Liver (tissue), 9 donors: ENCODE results near the gene CDC42. TPM values are rescaled to one million over a fixed set of nuclear protein-coding genes. Genes with fewer than 3 reads are reported as not detected.

ENCODE experiments used
- DNase-seq: peaks from one replicate; pipeline ENCODE4 v3.0.0-alpha.2; 2017; ENCODE audit warnings: low spot score
- H3K27ac ChIP-seq, 2 donors: one replicate each; pipeline ENCODE4 v1.7.0; 2013; ENCODE audit warnings: inconsistent platforms in 2 of 2, low read length in 2 of 2, control low read depth in 1 of 2, low read depth in 1 of 2, mild to moderate bottlenecking in 1 of 2
- H3K27me3 ChIP-seq, 4 donors: one replicate each; pipeline versions ENCODE4 v1.6.1 to v1.7.0; 2013; ENCODE audit warnings: low read length in 3 of 4, inconsistent platforms in 1 of 4, mild to moderate bottlenecking in 1 of 4, moderate library complexity in 1 of 4; ENCODE audit not compliant: control insufficient read depth in 4 of 4, insufficient read depth in 4 of 4
- H3K36me3 ChIP-seq, 4 donors: one replicate each; pipeline versions ENCODE4 v1.6.1 to v1.7.0; 2013; ENCODE audit warnings: low read length in 3 of 4, mild to moderate bottlenecking in 3 of 4, low read depth in 1 of 4, moderate library complexity in 1 of 4; ENCODE audit not compliant: control insufficient read depth in 4 of 4, insufficient read depth in 3 of 4
- H3K4me1 ChIP-seq, 4 donors: one replicate each; pipeline versions ENCODE4 v1.6.1 to v1.7.0; 2013; ENCODE audit warnings: low read length in 3 of 4, mild to moderate bottlenecking in 3 of 4, moderate library complexity in 1 of 4; ENCODE audit not compliant: control insufficient read depth in 4 of 4, insufficient read depth in 4 of 4
- H3K4me3 ChIP-seq, 3 donors: one replicate each; pipeline versions ENCODE4 v1.6.1 to v1.7.0; 2013; ENCODE audit warnings: low read length in 3 of 3, control low read depth in 1 of 3, low read depth in 1 of 3, mild to moderate bottlenecking in 1 of 3
- H3K9ac ChIP-seq, 2 donors: one replicate each; pipeline ENCODE4 v1.7.0; 2013; ENCODE audit warnings: low read length in 2 of 2, mild to moderate bottlenecking in 2 of 2, moderate library complexity in 2 of 2, control low read depth in 1 of 2, low read depth in 1 of 2
- H3K9me3 ChIP-seq, 4 donors: one replicate each; pipeline versions ENCODE4 v1.6.1 to v1.7.0; 2013; ENCODE audit warnings: low read length in 3 of 4; ENCODE audit not compliant: control insufficient read depth in 4 of 4
- EGR1 ChIP-seq, 2 donors: IDR thresholded peaks; 2 replicates each; pipeline ENCODE4 v1.6.1; 2016 to 2018; ENCODE audit warnings: antibody characterized with exemption in 2 of 2, low read depth in 2 of 2
- FOXA1 ChIP-seq: IDR thresholded peaks from 2 replicates; pipeline ENCODE4 v1.6.1; 2016; ENCODE audit warnings: antibody characterized with exemption
- FOXA2 ChIP-seq: IDR thresholded peaks from 2 replicates; pipeline ENCODE4 v1.6.1; 2016; ENCODE audit warnings: antibody characterized with exemption
- GABPA ChIP-seq, 2 donors: IDR thresholded peaks in 1 of 2; conservative IDR thresholded peaks in 1 of 2; 2 replicates each; pipeline ENCODE4 v1.6.1; 2016; ENCODE audit warnings: antibody characterized with exemption in 2 of 2, mild to moderate bottlenecking in 1 of 2, moderate library complexity in 1 of 2
- HNF4A ChIP-seq, 2 donors: conservative IDR thresholded peaks; 2 replicates each; pipeline ENCODE4 v1.6.1; 2016; ENCODE audit warnings: antibody characterized with exemption in 2 of 2, mild to moderate bottlenecking in 2 of 2
- HNF4G ChIP-seq: IDR thresholded peaks from 2 replicates; pipeline ENCODE4 v1.6.1; 2016; ENCODE audit warnings: antibody characterized with exemption
- JUND ChIP-seq, 2 donors: IDR thresholded peaks; 2 replicates each; pipeline ENCODE4 v1.6.1; 2016; ENCODE audit warnings: antibody characterized with exemption in 2 of 2
- MAX ChIP-seq: IDR thresholded peaks from 2 replicates; pipeline ENCODE4 v1.6.1; 2016; ENCODE audit warnings: antibody characterized with exemption
- NR2F2 ChIP-seq: IDR thresholded peaks from 2 replicates; pipeline ENCODE4 v1.6.1; 2016; ENCODE audit warnings: antibody characterized with exemption
- RAD21 ChIP-seq, 2 donors: IDR thresholded peaks; 2 replicates each; pipeline ENCODE4 v1.6.1; 2016; ENCODE audit warnings: antibody characterized with exemption in 2 of 2, mild to moderate bottlenecking in 2 of 2
- REST ChIP-seq: IDR thresholded peaks from 2 replicates; pipeline ENCODE4 v1.6.1; 2016; ENCODE audit warnings: antibody characterized with exemption, mild to moderate bottlenecking
- RXRA ChIP-seq, 2 donors: IDR thresholded peaks; 2 replicates each; pipeline ENCODE4 v1.6.1; 2017 to 2018; ENCODE audit warnings: antibody characterized with exemption in 2 of 2, mild to moderate bottlenecking in 1 of 2
- SP1 ChIP-seq: IDR thresholded peaks from 2 replicates; pipeline ENCODE4 v1.6.1; 2018; ENCODE audit warnings: antibody characterized with exemption, mild to moderate bottlenecking
- TAF1 ChIP-seq: conservative IDR thresholded peaks from 2 replicates; pipeline ENCODE4 v1.6.1; 2016; ENCODE audit warnings: antibody characterized with exemption, mild to moderate bottlenecking
- YY1 ChIP-seq: IDR thresholded peaks from 2 replicates; pipeline ENCODE4 v1.6.1; 2016; ENCODE audit warnings: antibody characterized with exemption, mild to moderate bottlenecking
- WGBS: extraction: QIAGEN DNeasy Blood & Tissue Kit; methylation state at CpG from one replicate; pipeline ENCODE4 v1.1.7; 2013; 5-methylcytosine and 5-hydroxymethylcytosine counted together
- polyA plus RNA-seq, 2 donors: library from polyadenylated mRNA; stranded (reverse) in 1 of 2; unstranded in 1 of 2; fragments of 200-250 nt in 1 of 2; fragments of >200 nt in 1 of 2; fragmentation: Nextera tagmentation in 1 of 2; extraction: Ambion mirVana in 1 of 2; gene quantifications; one replicate each; pipeline versions ENCODE4 v1.2.1 to v1.2.3, GENCODE V29; 2013 to 2015
- total RNA-seq, 2 donors: library from RNA; depleted of rRNA; stranded (reverse); fragments of >200 nt; gene quantifications; one replicate each; pipeline ENCODE4 v1.2.3, GENCODE V29; 2014
- TF ChIP-seq, protein P1 (sequence below): IDR thresholded peaks from 2 replicates; pipeline ENCODE4 v1.6.1; 2016; ENCODE audit warnings: antibody characterized with exemption
- TF ChIP-seq, protein P2 (sequence below): fragments of 150-350 bp; IDR thresholded peaks from 2 replicates; pipeline ENCODE4 v1.5.1; 2017; ENCODE audit warnings: improper control_type of control experiment, low read depth, low read length; ENCODE audit not compliant: missing input control
- TF ChIP-seq, protein P3 (sequence below): IDR thresholded peaks from 2 replicates; pipeline ENCODE4 v1.6.1; 2016; ENCODE audit warnings: antibody characterized with exemption
- donor health status: healthy.
- donor health status: healthy.
- donor health status: healthy.
- donor health status: healthy.
- donor health status: healthy.

CDC42 gene
- total and polyA plus RNA-seq, 4 donors, result 40.3 to 140 (median 69.0) TPM

- TF ChIP-seq FOXA1 (no peak), YY1 (no peak)
Observed at GRCh38 chr1:22053017-22053860, 730 bp downstream of the CDC42 start (continued).

DNA sequence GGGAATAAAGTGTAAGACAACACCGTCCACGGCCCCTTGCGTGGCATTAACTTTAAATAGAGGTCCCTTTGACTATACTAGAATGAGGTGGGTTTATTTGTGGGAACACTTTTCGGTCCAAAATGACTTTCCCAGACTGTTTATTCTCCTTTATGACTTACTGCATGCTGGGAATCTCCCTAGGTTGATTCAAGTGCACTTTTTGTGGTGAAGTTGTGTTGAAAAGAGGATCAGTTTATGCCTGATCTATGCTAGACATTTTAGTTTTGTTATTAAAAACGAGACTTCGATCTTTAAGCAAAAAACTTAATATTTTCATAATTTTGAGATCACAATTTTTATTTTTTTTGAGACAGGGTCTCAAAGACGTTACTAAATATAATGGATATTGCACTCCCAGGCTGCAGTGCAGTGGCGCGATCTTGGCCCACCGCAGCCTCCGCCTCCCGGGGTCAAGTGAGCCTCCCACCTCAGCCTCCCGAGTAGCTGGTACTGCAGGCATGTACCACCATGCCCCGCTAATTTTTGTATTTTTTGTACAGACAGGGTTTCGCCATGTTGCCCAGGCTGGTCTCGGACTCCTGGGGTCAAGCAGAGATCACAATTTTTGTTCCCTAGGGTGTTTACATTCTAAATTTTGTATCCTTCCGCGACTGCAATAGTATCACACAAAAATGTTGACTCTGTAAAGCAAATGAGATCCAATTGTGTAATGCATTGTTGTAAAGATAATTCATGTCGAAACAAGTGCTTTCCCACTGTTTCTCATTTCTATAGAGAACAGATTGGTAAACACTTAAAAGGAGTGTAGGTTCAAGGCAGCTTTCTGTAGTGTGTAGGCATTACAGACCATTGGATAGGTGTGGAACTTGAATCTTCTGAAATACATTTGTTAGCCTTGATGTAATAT lies 1.6 kb downstream of the CDC42 start:
- Histone ChIP-seq H3K9me3 (no peaks in the 10 kb centered on the region), H3K36me3 (peaks cover 0 to 2% (median 0%) of the 10 kb centered on the region in 4 donors), H3K4me1 (peaks cover 10 to 33% (median 22%) of the 10 kb centered on the region in 4 donors), H3K9ac (peak overlapping the region; percentile 61 to 64), H3K27me3 (no peaks in the 10 kb centered on the region), H3K4me3 (peak overlapping the region; percentile 76 to 100 (median 86)), H3K27ac (peak overlapping the region; percentile 80 to 99)
- DNase-seq, result no peak
- TF ChIP-seq, protein P1, sequence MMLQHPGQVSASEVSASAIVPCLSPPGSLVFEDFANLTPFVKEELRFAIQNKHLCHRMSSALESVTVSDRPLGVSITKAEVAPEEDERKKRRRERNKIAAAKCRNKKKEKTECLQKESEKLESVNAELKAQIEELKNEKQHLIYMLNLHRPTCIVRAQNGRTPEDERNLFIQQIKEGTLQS, result no peak
- TF ChIP-seq YY1 (no peak), RAD21 (IDR thresholded peaks at IDR 0.05) (no peak), REST (no peak), MAX (no peak), TAF1 (no peak), FOXA1 (no peak), GABPA (IDR thresholded peaks at IDR 0.05 in 1 of 2, conservative IDR thresholded peaks at IDR 0.05 in 1 of 2) (no peak), JUND (IDR thresholded peaks at IDR 0.05) (no peak), SP1 (no peak), NR2F2 (no peak), HNF4G (no peak), FOXA2 (no peak), RXRA (IDR thresholded peaks at IDR 0.05) (no peak), EGR1 (IDR thresholded peaks at IDR 0.05; ENCODE audit: low read depth in 2 of 2) (no peak), HNF4A (conservative IDR thresholded peaks at IDR 0.05) (no peak)
- TF ChIP-seq, protein P2, sequence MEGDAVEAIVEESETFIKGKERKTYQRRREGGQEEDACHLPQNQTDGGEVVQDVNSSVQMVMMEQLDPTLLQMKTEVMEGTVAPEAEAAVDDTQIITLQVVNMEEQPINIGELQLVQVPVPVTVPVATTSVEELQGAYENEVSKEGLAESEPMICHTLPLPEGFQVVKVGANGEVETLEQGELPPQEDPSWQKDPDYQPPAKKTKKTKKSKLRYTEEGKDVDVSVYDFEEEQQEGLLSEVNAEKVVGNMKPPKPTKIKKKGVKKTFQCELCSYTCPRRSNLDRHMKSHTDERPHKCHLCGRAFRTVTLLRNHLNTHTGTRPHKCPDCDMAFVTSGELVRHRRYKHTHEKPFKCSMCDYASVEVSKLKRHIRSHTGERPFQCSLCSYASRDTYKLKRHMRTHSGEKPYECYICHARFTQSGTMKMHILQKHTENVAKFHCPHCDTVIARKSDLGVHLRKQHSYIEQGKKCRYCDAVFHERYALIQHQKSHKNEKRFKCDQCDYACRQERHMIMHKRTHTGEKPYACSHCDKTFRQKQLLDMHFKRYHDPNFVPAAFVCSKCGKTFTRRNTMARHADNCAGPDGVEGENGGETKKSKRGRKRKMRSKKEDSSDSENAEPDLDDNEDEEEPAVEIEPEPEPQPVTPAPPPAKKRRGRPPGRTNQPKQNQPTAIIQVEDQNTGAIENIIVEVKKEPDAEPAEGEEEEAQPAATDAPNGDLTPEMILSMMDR, result no peak
- TF ChIP-seq, protein P3, sequence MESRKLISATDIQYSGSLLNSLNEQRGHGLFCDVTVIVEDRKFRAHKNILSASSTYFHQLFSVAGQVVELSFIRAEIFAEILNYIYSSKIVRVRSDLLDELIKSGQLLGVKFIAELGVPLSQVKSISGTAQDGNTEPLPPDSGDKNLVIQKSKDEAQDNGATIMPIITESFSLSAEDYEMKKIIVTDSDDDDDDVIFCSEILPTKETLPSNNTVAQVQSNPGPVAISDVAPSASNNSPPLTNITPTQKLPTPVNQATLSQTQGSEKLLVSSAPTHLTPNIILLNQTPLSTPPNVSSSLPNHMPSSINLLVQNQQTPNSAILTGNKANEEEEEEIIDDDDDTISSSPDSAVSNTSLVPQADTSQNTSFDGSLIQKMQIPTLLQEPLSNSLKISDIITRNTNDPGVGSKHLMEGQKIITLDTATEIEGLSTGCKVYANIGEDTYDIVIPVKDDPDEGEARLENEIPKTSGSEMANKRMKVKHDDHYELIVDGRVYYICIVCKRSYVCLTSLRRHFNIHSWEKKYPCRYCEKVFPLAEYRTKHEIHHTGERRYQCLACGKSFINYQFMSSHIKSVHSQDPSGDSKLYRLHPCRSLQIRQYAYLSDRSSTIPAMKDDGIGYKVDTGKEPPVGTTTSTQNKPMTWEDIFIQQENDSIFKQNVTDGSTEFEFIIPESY, result no peak
- 55% methylated on average over 19 of the region's 19 CpGs for WGBS
